ENCODE results near the gene CDC42BPB.

- TF ChIP-seq, protein P1, sequence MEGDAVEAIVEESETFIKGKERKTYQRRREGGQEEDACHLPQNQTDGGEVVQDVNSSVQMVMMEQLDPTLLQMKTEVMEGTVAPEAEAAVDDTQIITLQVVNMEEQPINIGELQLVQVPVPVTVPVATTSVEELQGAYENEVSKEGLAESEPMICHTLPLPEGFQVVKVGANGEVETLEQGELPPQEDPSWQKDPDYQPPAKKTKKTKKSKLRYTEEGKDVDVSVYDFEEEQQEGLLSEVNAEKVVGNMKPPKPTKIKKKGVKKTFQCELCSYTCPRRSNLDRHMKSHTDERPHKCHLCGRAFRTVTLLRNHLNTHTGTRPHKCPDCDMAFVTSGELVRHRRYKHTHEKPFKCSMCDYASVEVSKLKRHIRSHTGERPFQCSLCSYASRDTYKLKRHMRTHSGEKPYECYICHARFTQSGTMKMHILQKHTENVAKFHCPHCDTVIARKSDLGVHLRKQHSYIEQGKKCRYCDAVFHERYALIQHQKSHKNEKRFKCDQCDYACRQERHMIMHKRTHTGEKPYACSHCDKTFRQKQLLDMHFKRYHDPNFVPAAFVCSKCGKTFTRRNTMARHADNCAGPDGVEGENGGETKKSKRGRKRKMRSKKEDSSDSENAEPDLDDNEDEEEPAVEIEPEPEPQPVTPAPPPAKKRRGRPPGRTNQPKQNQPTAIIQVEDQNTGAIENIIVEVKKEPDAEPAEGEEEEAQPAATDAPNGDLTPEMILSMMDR (conservative IDR thresholded peaks at IDR 0.05 in 1 of 2, IDR thresholded peaks at IDR 0.05 in 1 of 2; ENCODE audit: extremely low read depth in 1 of 2, insufficient read depth in 1 of 2, low read depth in 1 of 2, low read length in 2 of 2) = no peak
- no peak for TF ChIP-seq EZH2 (IDR thresholded peaks at IDR 0.05; ENCODE audit: borderline replicate concordance, low read length)
These were observed 36.8 kb downstream of the CDC42BPB start for GRCh38 chr14:103020271-103021170.

Measured in mammary epithelial cell (primary cell).